Endothelial cell of umbilical vein (primary cell): Measurements from ENCODE around the gene ADARB2.

ENCODE experiments used
- EZH2 ChIP-seq: IDR thresholded peaks from 2 replicates; pipeline ENCODE4 v1.6.1; 2012; ENCODE audit warnings: borderline replicate concordance, low read depth, mild to moderate bottlenecking, moderate library complexity, low read length, inconsistent platforms; ENCODE audit not compliant: severe bottlenecking
- MYC ChIP-seq: IDR thresholded peaks from one replicate; pipeline ENCODE4 v1.6.1; 2011; ENCODE audit warnings: mild to moderate bottlenecking, low read depth, low read length
- POLR2A ChIP-seq: IDR thresholded peaks from 2 replicates; pipeline ENCODE4 v1.6.1; 2012; ENCODE audit warnings: low read depth, mild to moderate bottlenecking, control low read depth, low read length
- POLR2AphosphoS5 ChIP-seq: IDR thresholded peaks from 2 replicates; pipeline ENCODE4 v1.6.1; 2012; ENCODE audit warnings: low read depth, mild to moderate bottlenecking, control low read depth, low read length, moderate library complexity; ENCODE audit not compliant: insufficient read depth
- TF ChIP-seq, protein P1 (sequence below), 2 donors: IDR thresholded peaks; 1 replicate in 1 of 2; 2 replicates in 1 of 2; pipeline ENCODE4 v1.5.1; 2011; ENCODE audit warnings: low read length in 2 of 2, mild to moderate bottlenecking in 2 of 2, moderate library complexity in 2 of 2, control low read depth in 1 of 2, inconsistent platforms in 1 of 2, low read depth in 1 of 2; ENCODE audit not compliant: insufficient read depth in 1 of 2; ENCODE audit errors: extremely low read depth in 1 of 2

GRCh38 chr10:1209355-1209979 is 527.9 kb downstream of the ADARB2 start:
- TF ChIP-seq EZH2 (no peak), POLR2AphosphoS5 (no peak), POLR2A (no peak), MYC (no peak)
- TF ChIP-seq, protein P1, sequence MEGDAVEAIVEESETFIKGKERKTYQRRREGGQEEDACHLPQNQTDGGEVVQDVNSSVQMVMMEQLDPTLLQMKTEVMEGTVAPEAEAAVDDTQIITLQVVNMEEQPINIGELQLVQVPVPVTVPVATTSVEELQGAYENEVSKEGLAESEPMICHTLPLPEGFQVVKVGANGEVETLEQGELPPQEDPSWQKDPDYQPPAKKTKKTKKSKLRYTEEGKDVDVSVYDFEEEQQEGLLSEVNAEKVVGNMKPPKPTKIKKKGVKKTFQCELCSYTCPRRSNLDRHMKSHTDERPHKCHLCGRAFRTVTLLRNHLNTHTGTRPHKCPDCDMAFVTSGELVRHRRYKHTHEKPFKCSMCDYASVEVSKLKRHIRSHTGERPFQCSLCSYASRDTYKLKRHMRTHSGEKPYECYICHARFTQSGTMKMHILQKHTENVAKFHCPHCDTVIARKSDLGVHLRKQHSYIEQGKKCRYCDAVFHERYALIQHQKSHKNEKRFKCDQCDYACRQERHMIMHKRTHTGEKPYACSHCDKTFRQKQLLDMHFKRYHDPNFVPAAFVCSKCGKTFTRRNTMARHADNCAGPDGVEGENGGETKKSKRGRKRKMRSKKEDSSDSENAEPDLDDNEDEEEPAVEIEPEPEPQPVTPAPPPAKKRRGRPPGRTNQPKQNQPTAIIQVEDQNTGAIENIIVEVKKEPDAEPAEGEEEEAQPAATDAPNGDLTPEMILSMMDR (IDR thresholded peaks at IDR 0.05; ENCODE audit: extremely low read depth in 1 of 2, insufficient read depth in 1 of 2, low read depth in 1 of 2, low read length in 2 of 2): no peak
